Lung (tissue), 12 donors: ENCODE data around the gene GNAL. TPM values are rescaled to one million over a fixed set of nuclear protein-coding genes. Genes with fewer than 3 reads are reported as not detected.

Experiments used
- ATAC-seq: fragments of 200-7000 bp; cut with Tn5 transposase; one replicate; pipeline ENCODE4 v1.9.1; 2020; ENCODE audit warnings: moderate number of reproducible peaks; ENCODE audit not compliant: insufficient read depth, low FRiP score
- DNase-seq, 3 donors: peaks; one replicate each; pipeline ENCODE4 v3.0.0-alpha.2; 2013 to 2017
- H3K27ac ChIP-seq, 2 donors: one replicate each; pipeline ENCODE4 v1.5.1; 2013; ENCODE audit warnings: mild to moderate bottlenecking in 2 of 2, moderate library complexity in 2 of 2, control low read depth in 1 of 2, inconsistent platforms in 1 of 2, low read depth in 1 of 2, low read length in 1 of 2
- H3K27me3 ChIP-seq, 3 donors: one replicate each; pipeline ENCODE4 v1.5.1; 2013; ENCODE audit warnings: low read length in 2 of 3; ENCODE audit not compliant: control insufficient read depth in 3 of 3, insufficient read depth in 3 of 3
- H3K36me3 ChIP-seq, 4 donors: one replicate each; pipeline ENCODE4 v1.5.1; 2013; ENCODE audit warnings: low read length in 4 of 4, mild to moderate bottlenecking in 1 of 4, moderate library complexity in 1 of 4; ENCODE audit not compliant: control insufficient read depth in 4 of 4, insufficient read depth in 4 of 4
- H3K4me1 ChIP-seq, 5 donors: one replicate each; pipeline ENCODE4 v1.5.1; 2013; ENCODE audit warnings: low read length in 5 of 5, mild to moderate bottlenecking in 2 of 5, moderate library complexity in 1 of 5; ENCODE audit not compliant: control insufficient read depth in 5 of 5, insufficient read depth in 5 of 5
- H3K4me3 ChIP-seq: one replicate; pipeline ENCODE4 v1.5.1; 2013; ENCODE audit warnings: mild to moderate bottlenecking, control low read depth, moderate library complexity
- H3K9ac ChIP-seq, 2 donors: one replicate each; pipeline ENCODE4 v1.5.1; 2013; ENCODE audit warnings: low read length in 2 of 2, control low read depth in 1 of 2; ENCODE audit not compliant: insufficient read depth in 1 of 2
- H3K9me3 ChIP-seq, 4 donors: one replicate each; pipeline ENCODE4 v1.5.1; 2013; ENCODE audit warnings: low read length in 3 of 4, mild to moderate bottlenecking in 1 of 4, moderate library complexity in 1 of 4; ENCODE audit not compliant: control insufficient read depth in 4 of 4, insufficient read depth in 3 of 4
- WGBS, 2 donors: extraction: QIAGEN DNeasy Blood & Tissue Kit; methylation state at CpG; one replicate each; pipeline ENCODE4 v1.1.7; 2013; 5-methylcytosine and 5-hydroxymethylcytosine counted together
- polyA plus RNA-seq, 2 donors: library from polyadenylated mRNA; stranded (reverse); fragments of 200-250 nt; gene quantifications; one replicate each; pipeline ENCODE4 v1.2.1, GENCODE V29; 2013
- total RNA-seq, 2 donors: library from RNA; depleted of rRNA in 1 of 2; stranded (reverse); fragments of >200 nt in 1 of 2; gene quantifications; one replicate each; pipeline ENCODE4 v1.2.1, GENCODE V29; 2014 to 2021
- TF ChIP-seq, protein P1 (sequence below): IDR thresholded peaks from 2 replicates; pipeline ENCODE4 v1.5.1; 2012; ENCODE audit warnings: mild to moderate bottlenecking; ENCODE audit errors: control extremely low read depth, extremely low read depth
- donor health status: control.
- donor health status: control.
- donor health status: Bipolar disorder and iron deficiency.
- donor health status: healthy.
- donor health status: DM: yes; HTN: yes; CAD: no.

The GNAL gene
- total and polyA plus RNA-seq, 4 donors = 0.49 to 3.7 (median 2.5) TPM

DNA sequence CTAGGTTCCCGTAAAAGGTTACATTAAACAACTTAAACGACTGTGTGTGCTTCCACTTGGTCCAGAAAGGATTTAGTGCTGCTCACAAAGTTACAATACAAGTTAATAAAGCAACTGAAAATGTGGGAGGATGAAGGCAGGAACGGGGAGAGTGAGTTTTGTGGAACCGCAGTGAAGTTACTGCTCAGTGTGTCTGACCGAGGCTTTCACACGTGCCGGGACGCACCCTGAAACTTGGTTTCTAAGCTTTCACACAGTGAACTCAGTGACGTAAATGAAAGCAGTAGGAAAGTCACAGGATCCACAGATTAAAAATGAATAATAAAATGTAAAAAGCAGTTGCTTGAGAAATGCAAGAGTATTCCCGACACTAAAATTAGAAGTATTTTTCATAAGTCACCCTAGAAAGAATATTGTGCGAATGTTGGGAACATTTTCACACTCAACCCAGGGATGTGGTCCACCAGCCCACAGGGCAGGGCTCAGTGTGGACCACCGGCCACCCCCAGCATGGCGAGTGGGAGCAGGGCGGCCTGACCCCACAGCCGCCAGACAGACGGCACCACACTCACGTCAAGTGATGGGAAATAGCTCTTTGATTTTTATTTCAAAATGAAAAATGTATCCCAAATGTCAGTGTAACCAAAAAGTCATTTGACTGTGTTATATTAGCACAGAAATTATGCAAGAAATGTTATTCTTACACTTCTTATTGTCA is 129.6 kb downstream of the GNAL start:
- H3K4me3 ChIP-seq = no peak overlapping the region
- TF ChIP-seq, protein P1, sequence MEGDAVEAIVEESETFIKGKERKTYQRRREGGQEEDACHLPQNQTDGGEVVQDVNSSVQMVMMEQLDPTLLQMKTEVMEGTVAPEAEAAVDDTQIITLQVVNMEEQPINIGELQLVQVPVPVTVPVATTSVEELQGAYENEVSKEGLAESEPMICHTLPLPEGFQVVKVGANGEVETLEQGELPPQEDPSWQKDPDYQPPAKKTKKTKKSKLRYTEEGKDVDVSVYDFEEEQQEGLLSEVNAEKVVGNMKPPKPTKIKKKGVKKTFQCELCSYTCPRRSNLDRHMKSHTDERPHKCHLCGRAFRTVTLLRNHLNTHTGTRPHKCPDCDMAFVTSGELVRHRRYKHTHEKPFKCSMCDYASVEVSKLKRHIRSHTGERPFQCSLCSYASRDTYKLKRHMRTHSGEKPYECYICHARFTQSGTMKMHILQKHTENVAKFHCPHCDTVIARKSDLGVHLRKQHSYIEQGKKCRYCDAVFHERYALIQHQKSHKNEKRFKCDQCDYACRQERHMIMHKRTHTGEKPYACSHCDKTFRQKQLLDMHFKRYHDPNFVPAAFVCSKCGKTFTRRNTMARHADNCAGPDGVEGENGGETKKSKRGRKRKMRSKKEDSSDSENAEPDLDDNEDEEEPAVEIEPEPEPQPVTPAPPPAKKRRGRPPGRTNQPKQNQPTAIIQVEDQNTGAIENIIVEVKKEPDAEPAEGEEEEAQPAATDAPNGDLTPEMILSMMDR = no peak
- no peak for ATAC-seq
- no peaks in the 10 kb centered on the region for H3K4me1 ChIP-seq
- H3K36me3 ChIP-seq = no peaks in the 10 kb centered on the region
- no peak for DNase-seq
- no peak overlapping the region for H3K9ac ChIP-seq
- 84 to 87% methylated on average over 17 of the region's 17 CpGs for WGBS, 2 donors
- no peak overlapping the region for H3K27ac ChIP-seq
- H3K9me3 ChIP-seq = no peaks in the 10 kb centered on the region
- no peaks in the 10 kb centered on the region for H3K27me3 ChIP-seq

- 92 to 95% methylated on average over 2 of the region's 2 CpGs for WGBS, 2 donors
- no peak for ATAC-seq
- no peaks in the 10 kb centered on the region for H3K4me1 ChIP-seq
- no peaks in the 10 kb centered on the region for H3K9me3 ChIP-seq
- H3K27ac ChIP-seq = no peak overlapping the region
- no peak for DNase-seq
- no peaks in the 10 kb centered on the region for H3K36me3 ChIP-seq
- no peak overlapping the region for H3K4me3 ChIP-seq
- H3K9ac ChIP-seq = no peak overlapping the region
- H3K27me3 ChIP-seq = no peaks in the 10 kb centered on the region
- TF ChIP-seq, protein P1 = no peak
Observed at GRCh38 chr18:11819938-11820337, 130.9 kb downstream of the GNAL start.

GRCh38 chr18:11820697-11821096 is 131.6 kb downstream of the GNAL start:
- H3K36me3 ChIP-seq = no peaks in the 10 kb centered on the region
- no peak overlapping the region for H3K9ac ChIP-seq
- WGBS, 2 donors = 47 to 80% methylated on average over 2 of the region's 2 CpGs
- no peaks in the 10 kb centered on the region for H3K9me3 ChIP-seq
- TF ChIP-seq, protein P1 = no peak
- no peak for DNase-seq
- no peaks in the 10 kb centered on the region for H3K4me1 ChIP-seq
- H3K27me3 ChIP-seq = no peaks in the 10 kb centered on the region
- no peak overlapping the region for H3K27ac ChIP-seq
- ATAC-seq = no peak
- H3K4me3 ChIP-seq = no peak overlapping the region

DNA sequence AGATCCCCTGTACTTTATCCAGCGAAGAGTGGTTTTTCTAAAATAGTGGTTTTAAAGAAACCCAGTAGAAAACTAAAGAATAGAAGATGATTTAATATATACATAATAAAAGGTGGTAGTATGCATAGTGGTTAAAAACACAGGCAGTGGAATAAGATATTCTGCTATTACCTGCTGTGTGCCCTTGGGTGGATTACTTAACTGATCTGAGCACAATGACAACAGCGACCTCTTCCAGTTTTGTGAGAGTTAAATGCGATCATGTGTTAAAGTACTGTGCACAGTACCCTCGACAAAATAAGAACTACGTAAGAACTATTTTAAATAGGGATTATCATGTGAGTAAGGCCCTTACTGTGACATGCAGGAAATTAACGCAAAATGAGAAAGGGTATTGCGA is 132.1 kb downstream of the GNAL start:
- Histone ChIP-seq H3K27me3 (no peaks in the 10 kb centered on the region), H3K27ac (no peak overlapping the region), H3K4me1 (no peaks in the 10 kb centered on the region), H3K4me3 (no peak overlapping the region), H3K9ac (no peak overlapping the region), H3K36me3 (no peaks in the 10 kb centered on the region), H3K9me3 (no peaks in the 10 kb centered on the region)
- DNase-seq = no peak
- WGBS, 2 donors = 91 to 93% methylated on average over 7 of the region's 7 CpGs
- TF ChIP-seq, protein P1 = no peak
- no peak for ATAC-seq
